Endothelial cell of umbilical vein (primary cell): Measurements from ENCODE around the gene DCAF7. TPM values are rescaled to one million over a fixed set of nuclear protein-coding genes. Genes with fewer than 3 reads are reported as not detected.

Experiments
- BruUV-seq: library from RNA; stranded (reverse); fragments of 400-500 nt; replicated peaks from 2 replicates; lab custom pipeline; 2021; lab: Mats Ljungman, UMichigan
- CTCF ChIA-PET: fragments of 300-600, 350-600 bp; sonication (Branson Sonifier 250); formaldehyde crosslinking; loops from one replicate; lab custom pipeline; 2021; ENCODE audit warnings: antibody characterized with exemption, inconsistent platforms; lab: Charles Lee
- POLR2A ChIA-PET: fragments of 300-600, 350-600 bp; sonication (Branson Sonifier 250); formaldehyde crosslinking; loops from one replicate; lab custom pipeline; 2021; ENCODE audit warnings: antibody characterized with exemption, inconsistent platforms; lab: Charles Lee
- DNase-seq: peaks from one replicate; pipeline ENCODE4 v3.0.0-alpha.2; 2011; ENCODE audit warnings: low read depth, low spot score
- FAIRE-seq: peaks from 2 replicates; lab custom pipeline; 2011; peaks lifted over from hg19 to GRCh38; lab: Jason Lieb, UNC
- H2AFZ ChIP-seq: 2 replicates; pipeline ENCODE4 v1.6.0; 2012; ENCODE audit warnings: low read depth, low read length, control low read depth, inconsistent platforms
- H3K27ac ChIP-seq: 2 replicates; pipeline ENCODE4 v1.5.1; 2011; ENCODE audit warnings: low read depth, mild to moderate bottlenecking, control low read depth, low read length, moderate library complexity; ENCODE audit not compliant: insufficient read depth
- H3K27me3 ChIP-seq, 2 experiments: 2 replicates each; pipeline versions ENCODE4 v1.6.0 to v1.6.1; 2011; ENCODE audit warnings: low read length in 2 of 2, mixed read lengths in 1 of 2; ENCODE audit not compliant: control insufficient read depth in 2 of 2, insufficient read depth in 2 of 2
- H3K36me3 ChIP-seq, 2 experiments: 2 replicates in 1 of 2; 3 replicates in 1 of 2; pipeline ENCODE4 v1.5.1; 2011; ENCODE audit warnings: low read length in 2 of 2, mild to moderate bottlenecking in 1 of 2, moderate library complexity in 1 of 2; ENCODE audit not compliant: control insufficient read depth in 2 of 2, insufficient read depth in 2 of 2; ENCODE audit errors: extremely low read depth in 1 of 2
- H3K4me1 ChIP-seq: 3 replicates; pipeline ENCODE4 v1.5.1; 2011; ENCODE audit warnings: mild to moderate bottlenecking, low read length; ENCODE audit not compliant: control insufficient read depth, insufficient read depth; ENCODE audit errors: extremely low read depth
- H3K4me2 ChIP-seq: 2 replicates; pipeline ENCODE4 v1.6.1; 2011; ENCODE audit warnings: low read length, control low read depth, mixed read lengths; ENCODE audit not compliant: insufficient read depth
- H3K4me3 ChIP-seq, 3 experiments: fragments of 200-600 bp in 1 of 3; sonication (generic), shearing (Covaris generic) in 1 of 3; replicated peaks in 1 of 3; 2 replicates each; pipeline ENCODE4 v1.5.1; 2011 to 2016; ENCODE audit warnings: control low read depth in 3 of 3, low read length in 3 of 3, mild to moderate bottlenecking in 2 of 3, inconsistent platforms in 1 of 3, low read depth in 1 of 3, moderate library complexity in 1 of 3; ENCODE audit not compliant: insufficient read depth in 1 of 3
- H3K79me2 ChIP-seq: 2 replicates; pipeline ENCODE4 v1.6.0; 2012; ENCODE audit warnings: low read length, inconsistent platforms; ENCODE audit not compliant: control insufficient read depth, insufficient read depth
- H3K9ac ChIP-seq: replicated peaks from 2 replicates; pipeline ENCODE3; 2011; ENCODE audit warnings: low read length, control low read depth; ENCODE audit not compliant: insufficient read depth; ENCODE audit errors: extremely low read depth
- H3K9me1 ChIP-seq: replicated peaks from 3 replicates; pipeline ENCODE4 v1.6.0; 2011; ENCODE audit warnings: mild to moderate bottlenecking, low read length; ENCODE audit not compliant: control insufficient read depth, insufficient read depth; ENCODE audit errors: extremely low read depth
- H3K9me3 ChIP-seq: replicated peaks from 2 replicates; pipeline ENCODE4 v1.5.1; 2012; ENCODE audit warnings: low read length, inconsistent platforms; ENCODE audit not compliant: control insufficient read depth, insufficient read depth
- H4K20me1 ChIP-seq: replicated peaks from 2 replicates; pipeline ENCODE3; 2011; ENCODE audit warnings: mild to moderate bottlenecking, low read length; ENCODE audit not compliant: control insufficient read depth, insufficient read depth; ENCODE audit errors: extremely low read depth
- CTCF ChIP-seq, 2 donors: IDR thresholded peaks; 1 replicate in 1 of 2; 2 replicates in 1 of 2; pipeline ENCODE4 v1.5.1; 2011; ENCODE audit warnings: low read length in 2 of 2, mild to moderate bottlenecking in 2 of 2, moderate library complexity in 2 of 2, control low read depth in 1 of 2, inconsistent platforms in 1 of 2, low read depth in 1 of 2; ENCODE audit not compliant: insufficient read depth in 1 of 2; ENCODE audit errors: extremely low read depth in 1 of 2
- EZH2 ChIP-seq: IDR thresholded peaks from 2 replicates; pipeline ENCODE4 v1.6.1; 2012; ENCODE audit warnings: borderline replicate concordance, low read depth, mild to moderate bottlenecking, moderate library complexity, low read length, inconsistent platforms; ENCODE audit not compliant: severe bottlenecking
- FOS ChIP-seq: IDR thresholded peaks from 2 replicates; pipeline ENCODE4 v1.6.1; 2011; ENCODE audit warnings: mild to moderate bottlenecking, low read length, moderate library complexity, borderline replicate concordance; ENCODE audit not compliant: insufficient read depth
- GATA2 ChIP-seq: IDR thresholded peaks from 2 replicates; pipeline ENCODE4 v1.7.0; 2011; ENCODE audit warnings: low read depth, mild to moderate bottlenecking, moderate library complexity, mixed read lengths, low read length; ENCODE audit not compliant: insufficient read length, insufficient read depth
- JUN ChIP-seq: IDR thresholded peaks from 2 replicates; pipeline ENCODE4 v1.6.1; 2011; ENCODE audit warnings: borderline replicate concordance, low read depth; ENCODE audit not compliant: insufficient read length, insufficient read depth
- MAX ChIP-seq: IDR thresholded peaks from 2 replicates; pipeline ENCODE4 v1.6.1; 2011; ENCODE audit not compliant: insufficient read depth, insufficient read length
- MYC ChIP-seq: IDR thresholded peaks from one replicate; pipeline ENCODE4 v1.6.1; 2011; ENCODE audit warnings: mild to moderate bottlenecking, low read depth, low read length
- POLR2A ChIP-seq: IDR thresholded peaks from 2 replicates; pipeline ENCODE4 v1.6.1; 2012; ENCODE audit warnings: low read depth, mild to moderate bottlenecking, control low read depth, low read length
- POLR2AphosphoS5 ChIP-seq: IDR thresholded peaks from 2 replicates; pipeline ENCODE4 v1.6.1; 2012; ENCODE audit warnings: low read depth, mild to moderate bottlenecking, control low read depth, low read length, moderate library complexity; ENCODE audit not compliant: insufficient read depth
- dilution Hi-C: fragments of 300-500 bp; cut with MboI; formaldehyde crosslinking; loops from one replicate; pipeline ENCODE4 v1.15.0; 2019; ENCODE audit warnings: low sequenced_read_pairs; ENCODE audit not compliant: extremely low pct_ligation_motif_present
- intact Hi-C: fragments of 100-400 bp; cut with micrococcal nuclease; formaldehyde crosslinking; loops from one replicate; pipeline ENCODE4 v1.10.0; 2022
- polyA plus RNA-seq, 4 experiments: library from polyadenylated mRNA; depleted of rRNA in 3 of 4; stranded (reverse) in 3 of 4; unstranded in 1 of 4; fragments of >200 nt; gene quantifications; 2 replicates each; pipeline versions ENCODE4 v1.2.1 to v1.2.3, GENCODE V29; 2011 to 2012; ENCODE audit warnings: missing spikeins in 1 of 4
- total RNA-seq: library from RNA; stranded (reverse); gene quantifications from 2 replicates; pipeline ENCODE4 v1.2.3, GENCODE V29; 2021

The DCAF7 gene
- total and polyA plus RNA-seq, 2 donors (not counting 3 experiments of a cell fraction or from before 2014, with no cell fraction given): 82.8 to 100 TPM

GRCh38 chr17:63533433-63534077 lies 16.7 kb upstream of the DCAF7 start:
- Histone ChIP-seq H3K4me2 (no peak overlapping the region), H3K4me1 (no peaks in the 10 kb centered on the region), H3K27ac (no peak overlapping the region), H3K27me3 (peaks cover 10% of the 10 kb centered on the region in 2 experiments), H3K9me3 (no peaks in the 10 kb centered on the region), H4K20me1 (no peaks in the 10 kb centered on the region), H3K9me1 (no peaks in the 10 kb centered on the region), H2AFZ (no peak overlapping the region), H3K4me3 (no peak overlapping the region), H3K36me3 (no peaks in the 10 kb centered on the region), H3K79me2 (no peaks in the 10 kb centered on the region), H3K9ac (no peak overlapping the region)
- TF ChIP-seq EZH2 (no peak), GATA2 (no peak), POLR2AphosphoS5 (no peak), JUN (no peak), POLR2A (no peak), CTCF (IDR thresholded peaks at IDR 0.05; ENCODE audit: extremely low read depth in 1 of 2, insufficient read depth in 1 of 2, low read depth in 1 of 2, low read length in 2 of 2) (no peak), MAX (no peak), FOS (no peak), MYC (no peak)
- BruUV-seq: no TSS peak
- intact Hi-C loops (no loop called here), dilution Hi-C loops (no loop called here)
- no peak for DNase-seq
- POLR2A ChIA-PET: no interaction called here
- no peak for FAIRE-seq
- CTCF ChIA-PET: interaction anchor here (1.6 kb wide), 1 partner anchor 108 kb away, joined by 4 read pairs; no protein-coding TSS in a partner anchor
